Kidney capillary endothelial cell (primary cell): ENCODE data around the gene CDKN2AIPNL.
A peak's percentile ranks its signal among the peaks of the same experiment; 100 is the strongest.

Source experiments
- DNase-seq: peaks from one replicate; pipeline ENCODE4 v3.0.0-alpha.2; 2018; ENCODE audit warnings: low spot score

Gene CDKN2AIPNL, protein sequence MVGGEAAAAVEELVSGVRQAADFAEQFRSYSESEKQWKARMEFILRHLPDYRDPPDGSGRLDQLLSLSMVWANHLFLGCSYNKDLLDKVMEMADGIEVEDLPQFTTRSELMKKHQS

DNA sequence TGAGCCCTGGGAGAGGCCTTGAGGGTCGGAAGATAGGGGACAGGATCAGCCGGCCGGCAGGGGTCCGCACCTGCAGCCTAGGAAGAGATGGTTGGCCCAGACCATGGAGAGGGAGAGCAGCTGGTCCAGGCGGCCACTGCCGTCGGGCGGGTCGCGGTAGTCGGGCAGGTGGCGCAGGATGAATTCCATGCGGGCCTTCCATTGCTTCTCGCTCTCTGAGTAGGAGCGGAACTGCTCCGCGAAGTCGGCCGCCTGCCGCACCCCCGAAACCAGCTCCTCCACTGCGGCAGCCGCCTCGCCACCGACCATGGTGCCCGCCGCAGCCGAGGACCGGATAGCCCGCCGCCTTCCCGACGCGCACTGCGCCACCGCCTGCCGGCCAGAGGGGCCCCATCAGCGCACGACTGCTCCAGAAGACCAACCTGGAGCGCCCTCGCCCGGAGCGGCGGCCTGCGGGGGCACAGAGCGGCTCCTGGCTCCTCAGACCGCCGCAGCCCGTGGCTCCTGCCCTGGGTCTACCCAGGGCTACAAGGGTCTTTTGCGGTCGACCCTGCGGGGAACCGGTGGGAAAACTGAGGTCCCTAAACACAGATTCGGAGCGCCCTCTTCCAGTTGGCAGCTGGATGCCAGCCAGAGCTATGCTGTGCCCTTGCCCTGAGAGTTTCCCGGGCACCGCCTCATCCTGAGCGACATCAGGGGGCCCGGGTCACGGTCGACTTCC is at the start of gene CDKN2AIPNL:
TSS of gene CDKN2AIPNL (minus strand) at position 336 of the 721 bp plus-strand sequence. CDS start at position 309, 27 bp downstream.
- DNase-seq = peak; percentile 82

- no peak for DNase-seq
Measured at GRCh38 chr5:134460551-134460950, 48.9 kb upstream of the CDKN2AIPNL start.

DNA sequence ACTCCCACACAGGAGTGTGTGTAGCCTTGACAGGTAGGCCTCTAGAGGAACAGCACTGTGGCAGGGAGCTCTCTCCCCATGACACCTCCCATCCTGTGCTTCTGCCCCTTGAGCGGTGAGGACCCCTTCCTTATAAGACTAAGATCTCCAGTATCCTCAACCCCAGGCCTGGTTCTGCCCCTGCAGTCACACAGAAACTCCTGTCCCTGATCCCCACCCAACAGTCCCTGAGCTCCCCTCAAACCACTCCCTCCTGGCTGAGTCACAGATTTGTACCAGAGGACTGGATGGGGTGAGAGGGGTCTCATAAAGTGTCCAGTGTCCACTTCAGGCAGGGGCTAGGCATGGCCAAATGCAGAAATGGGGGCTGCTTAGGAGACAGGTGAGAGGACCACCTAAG is 47.8 kb upstream of the CDKN2AIPNL start:
- DNase-seq = no peak

- no peak for DNase-seq
Measured at GRCh38 chr5:134459010-134459403, 47.3 kb upstream of the CDKN2AIPNL start.

DNA sequence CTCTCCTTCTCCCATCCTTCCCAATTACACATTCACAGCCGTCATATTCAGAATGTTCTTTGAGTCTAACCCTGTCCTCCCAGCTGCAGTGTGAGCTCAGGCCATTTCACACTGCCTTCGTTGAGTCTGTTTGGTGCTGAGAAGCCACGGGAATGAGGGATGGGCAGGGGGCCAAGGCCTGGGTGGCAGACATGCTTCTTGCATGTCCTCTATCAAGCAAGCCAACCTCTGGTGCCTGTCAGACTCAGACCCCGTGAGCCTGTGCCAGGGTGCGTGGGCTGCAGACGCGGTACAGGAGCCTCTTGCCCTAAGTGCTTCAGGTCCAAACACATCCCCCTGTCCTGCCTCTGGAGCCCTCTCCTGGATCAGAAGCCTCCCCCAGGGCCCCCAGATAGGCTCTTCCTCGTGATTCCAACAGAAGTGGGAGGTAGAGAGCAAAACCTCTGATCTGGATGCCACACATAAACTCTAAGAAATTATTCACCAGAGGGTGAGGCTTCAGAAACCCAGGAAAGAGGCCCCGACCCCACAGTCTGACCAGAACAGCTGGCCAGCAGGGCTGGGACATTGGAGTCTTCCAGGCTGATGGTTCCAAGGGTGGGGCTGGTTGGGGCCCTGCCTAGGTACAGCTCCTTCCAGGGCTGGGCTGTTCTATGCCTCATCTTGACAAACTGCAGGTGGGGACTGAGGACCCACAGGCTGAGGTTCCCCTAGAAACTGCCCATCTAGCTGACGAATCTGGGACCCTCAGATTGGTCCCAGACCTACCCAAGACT is 46.7 kb upstream of the CDKN2AIPNL start:
- DNase-seq = no peak

GRCh38 chr5:134457801-134458200 is 46.1 kb upstream of the CDKN2AIPNL start:
- no peak for DNase-seq

GRCh38 chr5:134456825-134457224 is 45.1 kb upstream of the CDKN2AIPNL start:
- no peak for DNase-seq

- no peak for DNase-seq
Measured at GRCh38 chr5:134455466-134455865, 43.8 kb upstream of the CDKN2AIPNL start.

GRCh38 chr5:134453016-134453415 is 41.3 kb upstream of the CDKN2AIPNL start:
- no peak for DNase-seq

DNA sequence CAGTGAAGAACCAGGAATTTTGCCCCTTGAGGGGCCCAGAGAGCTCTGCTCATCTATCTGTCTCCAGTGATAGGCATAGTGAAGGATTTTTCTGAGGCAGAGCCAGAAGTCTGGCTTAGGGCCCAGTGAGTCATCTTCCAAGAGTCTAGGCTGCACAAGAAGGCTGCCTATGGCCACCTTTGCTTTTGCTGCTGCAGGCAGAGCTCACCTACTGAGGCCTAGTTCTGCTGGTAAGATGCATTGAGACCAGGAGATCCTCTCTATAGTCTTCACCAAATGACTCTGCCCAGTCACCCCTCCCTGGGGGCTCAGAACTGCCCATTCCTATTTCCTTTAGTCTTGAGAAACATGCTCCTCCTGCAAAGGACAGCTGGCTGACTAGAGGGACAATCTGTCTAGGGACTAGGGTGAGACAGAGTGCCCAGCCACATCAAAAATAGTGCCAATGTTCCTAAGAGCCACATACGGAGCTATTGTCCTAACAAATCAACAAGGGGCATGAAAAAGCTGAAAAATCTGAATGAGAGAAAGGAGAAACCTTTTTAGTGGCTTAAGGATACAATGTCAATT is 40.3 kb upstream of the CDKN2AIPNL start:
- peak; percentile 52 for DNase-seq

DNA sequence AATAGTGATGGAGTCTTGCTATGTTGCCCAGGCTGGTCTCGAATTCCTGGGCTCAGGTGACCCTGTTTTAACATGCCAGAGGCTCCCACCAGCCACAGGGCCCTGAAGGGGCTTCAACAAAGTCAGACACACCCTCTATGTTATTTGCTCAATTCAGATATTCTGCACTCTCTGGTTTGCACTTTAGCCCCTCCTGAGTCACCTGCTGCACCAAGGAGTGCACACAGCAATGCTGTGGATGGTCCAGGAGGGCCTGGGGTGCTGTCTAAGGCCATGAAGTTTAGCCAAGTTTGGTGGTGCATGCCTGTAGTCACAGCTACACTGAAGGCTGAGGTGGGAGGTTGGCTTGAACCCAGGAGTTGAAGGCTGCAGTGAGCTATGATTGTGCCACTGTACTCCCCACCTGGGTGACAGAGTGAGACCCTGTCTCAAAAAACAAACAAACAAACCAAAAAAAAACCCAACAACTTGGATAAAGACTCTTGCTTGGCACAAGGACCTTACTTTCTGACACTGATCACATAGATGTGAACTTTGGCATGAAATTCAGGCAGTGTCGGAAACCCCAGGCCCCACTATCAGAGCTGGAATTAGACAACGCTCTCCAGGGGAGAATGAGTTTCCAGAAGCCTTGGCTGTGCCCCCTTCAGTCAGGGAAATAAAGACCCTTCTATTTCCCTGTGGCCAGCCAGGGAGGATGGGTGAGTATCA is 39.7 kb upstream of the CDKN2AIPNL start:
- DNase-seq = no peak

DNA sequence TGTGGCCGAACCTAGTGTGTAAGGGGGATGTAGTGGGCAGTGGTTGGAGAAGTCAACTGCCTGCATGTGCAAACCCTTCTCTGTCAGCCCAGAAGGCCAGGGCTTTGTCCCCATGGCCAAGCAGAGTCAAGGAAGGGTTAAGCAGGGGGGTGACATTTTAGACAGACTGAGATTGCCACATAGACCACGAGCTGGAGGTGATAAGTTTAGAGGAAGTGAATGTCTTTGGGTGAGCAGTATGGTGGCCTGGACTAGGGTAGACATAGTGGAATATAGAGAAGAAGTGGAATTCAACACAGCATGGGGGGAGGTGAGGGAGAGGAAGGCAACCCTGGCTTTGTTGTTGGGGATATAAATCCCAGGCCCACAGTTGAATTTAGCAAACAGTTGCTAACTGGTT is 38.7 kb upstream of the CDKN2AIPNL start:
- DNase-seq = no peak

DNA sequence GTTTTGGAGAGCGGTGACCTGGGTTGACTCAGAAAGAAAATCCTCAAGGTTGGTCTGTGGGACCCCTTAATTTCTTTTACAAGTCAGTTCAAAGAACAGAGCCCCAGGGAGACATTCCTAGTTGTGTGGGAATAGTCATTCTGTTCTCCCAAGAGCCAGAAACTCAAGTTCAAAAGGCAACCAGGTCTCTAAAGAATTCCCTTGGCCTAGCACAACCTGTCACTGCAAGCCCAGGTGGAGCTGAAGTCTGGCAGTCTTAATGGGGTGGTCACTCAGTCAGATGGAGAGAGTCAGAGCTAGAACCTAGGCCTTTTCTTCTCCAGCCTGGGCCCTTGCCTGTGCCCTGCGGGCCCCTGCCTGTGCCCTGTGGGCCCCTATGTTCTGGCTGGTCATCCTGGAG is 37.5 kb upstream of the CDKN2AIPNL start:
- no peak for DNase-seq

DNA sequence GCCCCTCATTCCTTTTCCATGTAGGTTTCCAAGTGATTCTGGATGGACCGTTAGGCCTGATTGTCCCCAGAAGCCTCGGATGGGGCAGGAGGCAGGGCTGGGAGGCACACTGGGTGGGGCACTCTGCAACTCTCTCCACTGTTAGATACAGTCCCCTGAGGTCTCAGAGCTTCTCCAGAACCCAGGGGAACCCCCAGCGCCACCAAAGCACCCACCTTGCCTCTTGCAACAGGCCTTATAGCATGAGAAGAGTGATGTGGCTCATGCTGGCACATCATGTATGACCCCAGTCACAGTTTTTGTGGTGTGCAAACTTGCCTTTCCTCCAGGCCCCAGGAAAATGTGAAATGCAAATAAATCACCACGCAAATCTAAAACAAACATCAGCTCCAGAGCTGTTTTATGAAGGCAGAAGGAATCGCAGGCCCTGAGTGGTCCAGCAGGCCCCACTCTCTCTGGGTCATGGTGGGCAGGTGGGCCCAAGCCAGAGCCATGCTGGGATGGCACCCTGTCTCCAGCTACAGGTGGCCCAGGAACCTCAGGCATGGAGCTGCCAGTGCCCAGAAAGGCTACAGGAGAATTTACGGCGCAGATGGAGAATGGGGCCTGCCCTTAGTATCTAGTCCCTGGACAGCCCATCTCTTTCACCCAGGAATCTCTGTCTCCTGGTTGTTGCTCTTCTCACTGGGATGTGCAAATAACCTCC is 36.3 kb upstream of the CDKN2AIPNL start:
- no peak for DNase-seq

GRCh38 chr5:134446938-134447337 is 35.3 kb upstream of the CDKN2AIPNL start:
- DNase-seq = no peak

GRCh38 chr5:134445856-134446818 is 34.5 kb upstream of the CDKN2AIPNL start:
- DNase-seq = no peak

GRCh38 chr5:134444941-134445471 is 33.3 kb upstream of the CDKN2AIPNL start:
- no peak for DNase-seq

DNA sequence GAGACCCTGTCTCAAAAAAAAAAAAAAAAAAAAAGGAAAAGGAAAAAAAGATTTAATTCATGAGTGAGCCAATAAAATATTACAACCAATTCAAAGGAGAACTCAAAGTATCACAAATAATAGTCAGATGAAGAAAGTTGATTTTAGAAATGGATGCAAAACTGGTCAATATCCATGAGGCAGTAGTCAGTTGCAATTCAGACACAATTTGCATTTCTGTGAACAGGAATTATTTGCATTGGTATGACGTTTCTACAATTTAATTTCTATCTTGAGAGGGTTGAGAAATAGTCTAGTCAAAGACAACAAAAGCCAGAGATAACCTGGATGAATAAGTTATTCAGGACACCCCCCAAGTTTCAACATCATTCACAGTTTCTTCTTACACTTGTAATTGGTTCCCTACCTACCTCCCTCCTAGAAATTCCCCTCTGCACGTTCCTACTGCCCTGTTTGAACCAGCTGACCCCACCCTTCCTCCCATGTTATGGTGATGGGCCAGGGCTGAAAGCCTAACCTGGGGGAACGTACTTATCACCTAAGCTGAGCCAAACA is 28.6 kb upstream of the CDKN2AIPNL start:
- no peak for DNase-seq

- DNase-seq = no peak
Measured at GRCh38 chr5:134439210-134439654, 27.6 kb upstream of the CDKN2AIPNL start.

- no peak for DNase-seq
Measured at GRCh38 chr5:134438721-134439123, 27.0 kb upstream of the CDKN2AIPNL start.
